K562 (cell line): ENCODE results near the gene CDC6. TPM values are rescaled to one million over a fixed set of nuclear protein-coding genes. Genes with fewer than 3 reads are reported as not detected.
A peak's percentile ranks its signal among the peaks of the same experiment; 100 is the strongest.

ENCODE experiments used
- ATAC-seq: fragments of 200-7000 bp; cut with Tn5 transposase; 3 replicates; pipeline ENCODE4 v1.9.1; 2020; ENCODE audit warnings: moderate library complexity
- BruUV-seq: library from RNA; stranded (reverse); fragments of 400-500 nt; replicated peaks from 2 replicates; lab custom pipeline; 2021; lab: Mats Ljungman, UMichigan
- CTCF ChIA-PET: fragments of 300-600 bp; formaldehyde crosslinking; extraction: SDS; loops from one replicate; lab custom pipeline; 2021; ENCODE audit warnings: low intra/inter-chr PET ratio; lab: Yijun Ruan, JAX
- POLR2A ChIA-PET: fragments of 300-600, 350-650 bp; sonication (Branson Sonifier 250); formaldehyde crosslinking; extraction: SDS; loops from one replicate; lab custom pipeline; 2021; ENCODE audit warnings: antibody characterized with exemption, inconsistent platforms; lab: Yijun Ruan, JAX
- DNase-seq, 4 experiments: peaks; one replicate each; pipeline versions ENCODE4 v3.0.0 to v3.0.0-alpha.2; 2011 to 2018; ENCODE audit warnings: low spot score in 3 of 4, mixed read lengths in 3 of 4; ENCODE audit errors: extremely low read depth in 1 of 4
- FAIRE-seq: peaks from 2 replicates; lab custom pipeline; 2011; peaks lifted over from hg19 to GRCh38; lab: Jason Lieb, UNC
- H2AFZ ChIP-seq: 2 replicates; pipeline ENCODE4 v1.6.0; 2011; ENCODE audit warnings: low read depth, low read length, control low read depth, inconsistent platforms
- H3K27ac ChIP-seq: fragments of 200-600 bp; 3 replicates; pipeline ENCODE4 v1.8.0; 2011; ENCODE audit warnings: low read depth, mild to moderate bottlenecking, control low read depth, inconsistent platforms, low read length, moderate library complexity, mixed read lengths; ENCODE audit errors: extremely low read depth
- H3K27me3 ChIP-seq, 2 experiments: fragments of 300-600 bp in 1 of 2; 2 replicates in 1 of 2; 3 replicates in 1 of 2; pipeline versions ENCODE4 v1.6.0 to v1.8.0; 2011; ENCODE audit warnings: inconsistent platforms in 2 of 2, low read length in 2 of 2, mild to moderate bottlenecking in 1 of 2, mixed read lengths in 1 of 2, moderate library complexity in 1 of 2; ENCODE audit not compliant: control insufficient read depth in 2 of 2, insufficient read depth in 2 of 2
- H3K36me3 ChIP-seq: fragments of 300-600 bp; 3 replicates; pipeline ENCODE4 v1.8.0; 2011; ENCODE audit warnings: mild to moderate bottlenecking, low read length, inconsistent platforms; ENCODE audit not compliant: control insufficient read depth, insufficient read depth
- H3K4me1 ChIP-seq, 2 experiments: fragments of 200-600 bp in 1 of 2; replicated peaks in 1 of 2; 2 replicates in 1 of 2; 3 replicates in 1 of 2; pipeline versions ENCODE4 v1.5.1 to v1.8.0; 2011; ENCODE audit warnings: inconsistent platforms in 2 of 2, low read length in 2 of 2, mild to moderate bottlenecking in 1 of 2, mixed read lengths in 1 of 2, moderate library complexity in 1 of 2; ENCODE audit not compliant: control insufficient read depth in 2 of 2, insufficient read depth in 2 of 2
- H3K4me2 ChIP-seq: 2 replicates; pipeline ENCODE4 v1.6.1; 2011; ENCODE audit warnings: low read length, control low read depth, inconsistent platforms, mixed read lengths; ENCODE audit not compliant: insufficient read depth
- H3K4me3 ChIP-seq: fragments of 200-600 bp; sonication (generic), shearing (Covaris generic); 2 replicates; pipeline ENCODE4 v1.5.1; 2016; ENCODE audit warnings: control low read depth, inconsistent platforms
- H3K79me2 ChIP-seq: fragments of 200-600 bp; 3 replicates; pipeline ENCODE4 v1.8.0; 2011; ENCODE audit warnings: low read length, inconsistent platforms; ENCODE audit not compliant: control insufficient read depth, insufficient read depth
- H3K9ac ChIP-seq, 2 experiments: 2 replicates each; pipeline versions ENCODE4 v1.6.0 to v1.6.1; 2011; ENCODE audit warnings: low read depth in 2 of 2, low read length in 2 of 2, control low read depth in 1 of 2, inconsistent platforms in 1 of 2, mild to moderate bottlenecking in 1 of 2, mixed read lengths in 1 of 2; ENCODE audit not compliant: insufficient read depth in 1 of 2
- H3K9me1 ChIP-seq: one replicate; pipeline ENCODE4 v1.6.0; 2011; ENCODE audit warnings: inconsistent platforms, mild to moderate bottlenecking, low read length, moderate library complexity; ENCODE audit not compliant: control insufficient read depth, insufficient read depth
- H3K9me3 ChIP-seq: replicated peaks from 2 replicates; pipeline ENCODE4 v1.5.1; 2011; ENCODE audit warnings: low read depth, low read length, inconsistent platforms; ENCODE audit not compliant: control insufficient read depth, insufficient read depth
- H4K20me1 ChIP-seq: replicated peaks from 2 replicates; pipeline ENCODE4 v1.6.1; 2011; ENCODE audit warnings: low read length, inconsistent platforms, mixed read lengths; ENCODE audit not compliant: control insufficient read depth, insufficient read depth
- EGR1 ChIP-seq: fragments of 450-650 bp; conservative IDR thresholded peaks from 2 replicates; pipeline ENCODE4 v1.6.1; 2017; ENCODE audit warnings: mild to moderate bottlenecking
- NRF1 ChIP-seq, 2 experiments: fragments of 450-650 bp; IDR thresholded peaks in 1 of 2; conservative IDR thresholded peaks in 1 of 2; 2 replicates each; pipeline ENCODE4 v1.6.1; 2014; ENCODE audit warnings: mild to moderate bottlenecking in 2 of 2
- POLR2AphosphoS5 ChIP-seq: IDR thresholded peaks from 2 replicates; pipeline ENCODE4 v1.6.1; 2011; ENCODE audit warnings: mild to moderate bottlenecking, low read depth, low read length, moderate library complexity; ENCODE audit not compliant: control insufficient read depth, insufficient read depth
- PYGO2 ChIP-seq: fragments of 450-650 bp; IDR thresholded peaks from 2 replicates; pipeline ENCODE4 v1.6.1; 2016; ENCODE audit warnings: mild to moderate bottlenecking, missing genetic modification characterization, moderate library complexity, missing compliant biosample characterization
- ZFX ChIP-seq: sonication (generic); formaldehyde crosslinking; IDR thresholded peaks from 2 replicates; pipeline ENCODE4 v1.8.0; 2022; ENCODE audit warnings: mild to moderate bottlenecking, missing genetic modification reagents, moderate library complexity
- WGBS: fragments of 100-300 bp; shearing (Covaris generic); methylation state at CpG from one replicate; pipeline ENCODE4 v1.1.6; 2016; ENCODE audit warnings: low coverage, mixed read lengths; ENCODE audit not compliant: insufficient coverage; ENCODE audit errors: missing lambda C conversion rate; 5-methylcytosine and 5-hydroxymethylcytosine counted together
- in situ Hi-C: fragments of 300-500 bp; cut with MboI; formaldehyde crosslinking; loops from 4 replicates; pipeline ENCODE4 v1.15.0; 2018; ENCODE audit warnings: inconsistent platforms, mixed read lengths
- intact Hi-C: fragments of 100-400 bp; cut with micrococcal nuclease; formaldehyde crosslinking; loops from 2 replicates; pipeline ENCODE4 v1.14.2; 2022
- polyA plus RNA-seq, 8 experiments: library from polyadenylated mRNA; depleted of rRNA in 4 of 8; stranded (reverse) in 5 of 8; unstranded in 3 of 8; fragments of >200 nt; fragmentation: Nextera tagmentation in 2 of 8; fragmentation: Illumina TruSeq in 1 of 8; extraction: Ambion mirVana in 2 of 8; extraction: Trizol in 1 of 8; gene quantifications; 2 replicates each; pipeline versions ENCODE4 v1.2.1 to v1.2.3, GENCODE V29; 2011 to 2014; ENCODE audit warnings: inconsistent platforms in 1 of 8, missing spikeins in 1 of 8
- total RNA-seq, 7 experiments: library from RNA; depleted of rRNA in 6 of 7; stranded (reverse); fragments of >200 nt in 6 of 7; fragmentation: Illumina TruSeq in 2 of 7; extraction: Trizol in 2 of 7; gene quantifications; 2 replicates each; pipeline versions ENCODE4 v1.2.1 to v1.2.3, GENCODE V29; 2011 to 2021; ENCODE audit warnings: low replicate concordance in 1 of 7
- TF ChIP-seq, protein P1 (sequence below): fragments of 200-800 bp; sonication (Bioruptor generic); IDR thresholded peaks from 2 replicates; pipeline ENCODE4 v1.6.1; 2017; ENCODE audit warnings: missing genetic modification characterization, missing compliant biosample characterization
- TF ChIP-seq, protein P2 (sequence below): sonication (generic); formaldehyde crosslinking; IDR thresholded peaks from 2 replicates; pipeline ENCODE4 v1.9.0; 2022; ENCODE audit warnings: mild to moderate bottlenecking, missing genetic modification reagents

Gene CDC6
- total and polyA plus RNA-seq, 9 of the 15 experiments (the other 6 are each of a cell fraction or from before 2014, with no cell fraction given): 29.6 to 141 (median 106) TPM

DNA sequence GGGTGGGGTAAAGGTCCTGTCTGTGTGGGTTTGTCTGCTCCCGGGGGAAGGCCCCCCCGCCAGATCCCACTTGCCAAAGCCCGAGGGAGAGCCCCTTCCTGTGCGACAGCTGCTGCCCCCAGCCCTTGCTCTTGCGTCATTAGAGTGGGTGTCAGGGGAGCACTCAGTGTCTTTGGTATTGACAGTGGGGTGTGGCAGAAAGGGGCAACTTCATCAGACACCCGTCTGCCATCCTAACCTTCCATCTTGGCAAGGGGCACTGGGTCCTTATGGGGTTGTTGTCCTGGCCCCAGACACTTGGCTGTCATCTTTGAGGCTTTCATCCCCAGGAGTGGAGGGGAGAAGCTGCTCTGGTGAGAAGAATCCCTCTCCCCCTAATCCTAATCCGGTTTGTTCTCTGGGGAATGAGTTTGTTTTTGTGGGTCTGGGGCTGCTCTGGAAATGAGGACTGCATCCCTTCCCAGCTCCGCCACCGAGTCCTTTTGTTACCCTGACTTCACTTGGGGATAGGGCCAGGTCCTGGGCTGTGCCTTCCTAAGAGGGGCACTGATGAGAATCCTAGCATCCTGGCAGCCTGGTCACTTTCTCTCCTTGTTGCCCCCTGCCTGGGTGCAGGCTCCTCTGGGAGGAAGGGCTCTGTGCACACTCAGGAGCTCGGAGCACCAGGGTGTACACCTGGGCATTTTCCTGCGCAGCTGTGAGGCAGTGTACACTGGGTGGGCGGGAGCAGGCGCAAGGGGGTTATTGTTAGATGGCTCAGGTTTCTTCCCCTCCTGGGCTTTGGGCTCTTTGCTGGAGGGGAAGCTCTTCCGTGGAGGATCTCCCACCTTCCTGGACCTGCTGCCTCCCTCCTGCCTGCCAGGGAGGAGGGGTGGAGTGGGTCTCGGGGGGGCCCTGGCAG lies 55.8 kb downstream of the CDC6 start:
- WGBS: 52% methylated on average over 15 of the region's 15 CpGs
- ATAC-seq (no peak), DNase-seq (no peak), FAIRE-seq (no peak)
- Histone ChIP-seq H3K9me1 (no peaks in the 10 kb centered on the region), H3K4me1 (peaks cover 50 to 63% of the 10 kb centered on the region in 2 experiments), H3K79me2 (peaks cover 63% of the 10 kb centered on the region), H4K20me1 (no peaks in the 10 kb centered on the region; the same call in 1 of the 2 replicates), H3K36me3 (peaks cover 28% of the 10 kb centered on the region; the same call in 1 of the 3 replicates), H3K4me2 (peak overlapping the region; percentile 83), H3K27ac (peak overlapping the region; percentile 91; the same call in 2 of the 3 replicates), H3K27me3 (no peaks in the 10 kb centered on the region), H2AFZ (no peak overlapping the region), H3K4me3 (peak overlapping the region; percentile 60), H3K9me3 (no peaks in the 10 kb centered on the region), H3K9ac (peak overlapping the region; percentile 70 to 89)
- no peak for TF ChIP-seq POLR2AphosphoS5
- peak; percentile 1; the same call in 1 of the 2 replicates for TF ChIP-seq EGR1
- TF ChIP-seq PYGO2 (tag): no peak
- TF ChIP-seq NRF1 (conservative IDR thresholded peaks at IDR 0.05 in 1 of 2, IDR thresholded peaks at IDR 0.05 in 1 of 2): peak in 1 of 2 experiments; percentile 23; a peak in 1 of 4 replicates
- TF ChIP-seq, protein P1, sequence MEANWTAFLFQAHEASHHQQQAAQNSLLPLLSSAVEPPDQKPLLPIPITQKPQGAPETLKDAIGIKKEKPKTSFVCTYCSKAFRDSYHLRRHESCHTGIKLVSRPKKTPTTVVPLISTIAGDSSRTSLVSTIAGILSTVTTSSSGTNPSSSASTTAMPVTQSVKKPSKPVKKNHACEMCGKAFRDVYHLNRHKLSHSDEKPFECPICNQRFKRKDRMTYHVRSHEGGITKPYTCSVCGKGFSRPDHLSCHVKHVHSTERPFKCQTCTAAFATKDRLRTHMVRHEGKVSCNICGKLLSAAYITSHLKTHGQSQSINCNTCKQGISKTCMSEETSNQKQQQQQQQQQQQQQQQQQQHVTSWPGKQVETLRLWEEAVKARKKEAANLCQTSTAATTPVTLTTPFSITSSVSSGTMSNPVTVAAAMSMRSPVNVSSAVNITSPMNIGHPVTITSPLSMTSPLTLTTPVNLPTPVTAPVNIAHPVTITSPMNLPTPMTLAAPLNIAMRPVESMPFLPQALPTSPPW (CRISPR knock-in tag): peak; percentile 35
- no peak for TF ChIP-seq ZFX (CRISPR knock-in tag)
- TF ChIP-seq, protein P2, sequence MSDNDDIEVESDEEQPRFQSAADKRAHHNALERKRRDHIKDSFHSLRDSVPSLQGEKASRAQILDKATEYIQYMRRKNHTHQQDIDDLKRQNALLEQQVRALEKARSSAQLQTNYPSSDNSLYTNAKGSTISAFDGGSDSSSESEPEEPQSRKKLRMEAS (CRISPR knock-in tag): no peak
- in situ Hi-C loops: no loop called here
- POLR2A ChIA-PET: interaction anchor here (0.9 to 1.5 kb wide), 5 partner anchors 11 to 54 kb away, joined by 3 to 5 read pairs (median 3); no protein-coding TSS in a partner anchor
- CTCF ChIA-PET: no interaction called here
- BruUV-seq: TSS peak; percentile 43
- intact Hi-C loops: loop anchor here (5.0 kb wide), 1 partner anchor 36 kb away; the partner anchor contains the start of gene RARA
